Stimulated activated CD8-positive, alpha-beta memory T cell treated with anti-CD3 and anti-CD28 coated beads, Interleukin-4, amount 100 ng/mL, for 48 hours (primary cell): Measurements from ENCODE around the gene PMM1.

ENCODE experiments used
- DNase-seq: peaks from one replicate; pipeline ENCODE4 v3.0.0-alpha.2; 2020

PMM1 gene

GRCh38 chr22:41534219-41534618 lies 55.4 kb downstream of the PMM1 start:
- DNase-seq: no peak

- DNase-seq: peak; percentile 87
Measured at GRCh38 chr22:41532908-41533825, 56.5 kb downstream of the PMM1 start.

DNA sequence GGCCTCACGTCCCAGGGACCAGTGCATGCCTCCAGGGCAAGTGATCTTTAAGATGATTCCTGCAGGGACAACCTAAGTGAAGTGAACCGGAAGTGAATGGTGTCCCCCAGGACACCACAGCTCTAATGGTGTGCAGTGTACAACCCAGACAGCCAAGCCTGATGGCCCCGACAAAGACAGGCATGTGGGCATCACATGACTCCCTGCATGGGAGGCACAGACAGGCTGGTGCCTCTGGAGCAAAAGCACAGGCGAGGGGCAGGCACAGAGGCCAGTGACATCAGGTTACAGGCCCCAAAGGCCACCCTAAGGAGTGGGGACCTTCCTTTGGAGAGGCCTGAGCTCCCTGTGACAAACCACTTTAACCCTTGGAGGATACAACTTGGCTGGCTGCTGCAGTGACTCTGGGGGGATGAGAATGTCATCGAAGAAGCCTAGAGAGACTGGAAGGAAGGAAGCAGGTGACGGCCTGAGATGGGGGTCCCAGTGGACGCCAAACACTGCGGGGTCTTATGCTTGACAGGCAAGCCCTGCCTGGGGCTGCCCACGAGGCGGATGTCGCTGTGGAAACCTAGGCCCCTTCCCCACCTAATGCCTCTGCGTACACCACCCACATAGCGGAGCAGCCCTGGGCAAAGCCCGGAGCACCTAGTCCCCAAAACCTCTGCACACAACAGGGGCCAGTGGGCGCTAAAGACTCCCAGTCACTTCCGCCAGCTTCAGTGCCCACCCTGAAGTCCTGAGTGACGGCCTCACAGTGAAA lies 57.7 kb downstream of the PMM1 start:
- no peak for DNase-seq

- DNase-seq: no peak
Measured at GRCh38 chr22:41530890-41531714, 58.5 kb downstream of the PMM1 start.

- no peak for DNase-seq
Measured at GRCh38 chr22:41528938-41529561, 60.6 kb downstream of the PMM1 start.

GRCh38 chr22:41528132-41528766 lies 61.4 kb downstream of the PMM1 start:
- no peak for DNase-seq
